SK-N-DZ (cell line): ENCODE measurements around the gene PCNX1.
"Not testable (repeated sequence)": the region's sequence is repeated elsewhere in the genome, so short reads cannot be mapped to it uniquely, and the experiment has no call there.

Experiments used
- DNase-seq: peaks from one replicate; pipeline ENCODE4 v3.0.0-alpha.2; 2015; ENCODE audit warnings: low spot score

Gene PCNX1

GRCh38 chr14:70916300-70916699, 9.0 kb downstream of the PCNX1 start:
- DNase-seq: no peak

GRCh38 chr14:70916799-70917198, 9.5 kb downstream of the PCNX1 start:
- no peak for DNase-seq

GRCh38 chr14:70917633-70918032, 10.4 kb downstream of the PCNX1 start:
- DNase-seq: no peak

- DNase-seq: no peak
These were observed 12.5 kb downstream of the PCNX1 start for GRCh38 chr14:70919774-70920173.

- DNase-seq: no peak
These were observed 13.3 kb downstream of the PCNX1 start for GRCh38 chr14:70920608-70921007.

- no peak for DNase-seq
These were observed 14.4 kb downstream of the PCNX1 start for GRCh38 chr14:70921669-70922068.

GRCh38 chr14:70924521-70924920, 17.3 kb downstream of the PCNX1 start:
- no peak for DNase-seq

GRCh38 chr14:70926235-70926830, 19.1 kb downstream of the PCNX1 start:
- DNase-seq: no peak

GRCh38 chr14:70931008-70931407, 23.7 kb downstream of the PCNX1 start:
- no peak for DNase-seq

- no peak for DNase-seq
These were observed 26.8 kb downstream of the PCNX1 start for GRCh38 chr14:70934084-70934483.

GRCh38 chr14:70934502-70935134, 27.4 kb downstream of the PCNX1 start:
- DNase-seq: no peak

- no peak for DNase-seq
These were observed 27.9 kb downstream of the PCNX1 start for GRCh38 chr14:70935135-70935534.

GRCh38 chr14:70939693-70940092, 32.4 kb downstream of the PCNX1 start:
- not testable (repeated sequence) for DNase-seq

GRCh38 chr14:70941637-70942341, 34.5 kb downstream of the PCNX1 start:
- not testable (repeated sequence) for DNase-seq

- DNase-seq: no peak
These were observed 35.1 kb downstream of the PCNX1 start for GRCh38 chr14:70942342-70942706.

GRCh38 chr14:70942721-70943120, 35.5 kb downstream of the PCNX1 start:
- not testable (repeated sequence) for DNase-seq

GRCh38 chr14:70943838-70944237, 36.6 kb downstream of the PCNX1 start:
- DNase-seq: no peak

- no peak for DNase-seq
These were observed 40.5 kb downstream of the PCNX1 start for GRCh38 chr14:70947739-70948138.

GRCh38 chr14:70952485-70952884, 45.2 kb downstream of the PCNX1 start:
- DNase-seq: no peak

GRCh38 chr14:70954068-70954467, 46.8 kb downstream of the PCNX1 start:
- DNase-seq: no peak

- DNase-seq: no peak
These were observed 48.6 kb downstream of the PCNX1 start for GRCh38 chr14:70955543-70956480.

- no peak for DNase-seq
These were observed 49.3 kb downstream of the PCNX1 start for GRCh38 chr14:70956511-70956910.
